Glomerular endothelial cell (primary cell): ENCODE data around the gene GP5. TPM values are rescaled to one million over a fixed set of nuclear protein-coding genes. Genes with fewer than 3 reads are reported as not detected.

ENCODE experiments used
- DNase-seq: peaks from one replicate; pipeline ENCODE4 v3.0.0-alpha.2; 2011; ENCODE audit warnings: low read depth, low spot score; ENCODE audit errors: extremely low read depth
- total RNA-seq: library from RNA; depleted of rRNA; stranded (reverse); fragments of >200 nt; gene quantifications from 2 replicates; pipeline ENCODE4 v1.2.3, GENCODE V29; 2015

Gene GP5
- total RNA-seq, 1 donor from 2014 or later = not detected

- no peak for DNase-seq
These were observed 19.4 kb downstream of the GP5 start for GRCh38 chr3:194379651-194380050.

DNA sequence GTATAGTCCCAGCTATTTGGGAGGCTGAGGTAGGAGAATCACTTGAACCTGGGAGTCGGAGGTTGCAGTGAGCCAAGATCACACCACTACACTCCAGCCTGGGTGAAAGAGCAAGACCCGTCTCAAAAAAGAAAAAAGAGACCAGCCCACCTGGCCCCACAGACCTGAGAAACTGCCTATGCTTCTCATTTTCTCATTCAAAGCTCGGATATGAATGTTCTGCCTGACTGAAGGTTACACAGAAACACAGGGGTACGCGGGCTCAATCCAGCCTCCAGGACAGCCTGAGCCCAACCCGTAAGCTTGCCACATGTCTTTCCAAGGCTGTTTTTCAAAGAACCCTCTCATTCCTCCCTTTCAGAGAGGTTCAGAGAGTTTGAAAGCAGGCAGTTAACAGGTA is 19.8 kb downstream of the GP5 start:
- DNase-seq = no peak

- DNase-seq = no peak
These were observed 21.4 kb downstream of the GP5 start for GRCh38 chr3:194377708-194378107.

DNA sequence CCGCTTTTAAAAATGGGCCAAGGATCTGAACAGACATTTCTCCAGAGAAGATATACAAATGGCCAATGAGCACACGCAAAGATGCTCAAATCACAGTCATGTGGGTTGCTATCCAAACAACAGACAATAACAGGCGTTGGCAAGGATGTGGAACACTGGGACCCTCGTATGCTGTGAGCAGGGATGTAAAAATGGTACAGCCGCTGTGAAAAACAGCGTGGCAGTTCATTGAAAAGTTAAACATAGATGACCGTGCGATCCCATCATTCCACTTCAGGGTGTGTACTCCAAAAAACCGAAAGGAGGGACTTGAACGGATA is 22.9 kb downstream of the GP5 start:
- DNase-seq = no peak

DNA sequence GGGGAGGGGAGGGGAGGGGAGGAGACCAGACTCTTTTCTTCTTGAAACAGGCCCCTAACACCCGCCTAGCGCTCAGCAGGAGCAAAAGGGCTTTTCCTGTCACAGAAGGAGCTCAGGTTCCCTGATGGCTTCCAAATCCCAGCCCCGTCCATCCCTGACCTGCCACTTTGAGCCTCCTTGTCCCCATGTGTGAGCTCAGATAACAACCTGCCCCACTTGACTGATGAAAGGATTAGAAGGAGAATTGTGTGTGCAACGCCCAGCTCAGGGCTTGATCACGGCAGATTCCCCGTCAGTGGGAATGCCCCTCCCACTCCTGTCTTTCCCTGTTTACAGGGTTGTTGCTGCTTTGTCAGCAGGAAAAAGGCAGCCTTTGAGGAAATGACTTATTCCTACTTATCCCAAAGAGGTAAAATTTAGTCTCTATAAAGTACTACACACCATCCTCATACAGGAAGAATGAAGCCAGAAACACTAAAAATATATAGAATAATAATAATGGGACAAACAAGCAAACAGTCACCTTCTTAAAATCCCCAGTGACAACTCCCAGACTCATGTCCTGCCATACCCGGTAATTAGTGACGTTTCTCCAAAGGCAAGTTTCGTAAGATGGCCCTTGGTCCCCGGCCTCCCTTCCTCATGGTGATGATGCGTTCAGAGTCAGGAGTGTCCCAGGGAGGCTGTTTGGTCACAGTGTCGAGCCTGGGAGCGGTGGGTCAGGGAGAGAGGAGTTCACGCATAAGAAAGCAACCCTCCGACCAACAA is 23.4 kb downstream of the GP5 start:
- DNase-seq = no peak

DNA sequence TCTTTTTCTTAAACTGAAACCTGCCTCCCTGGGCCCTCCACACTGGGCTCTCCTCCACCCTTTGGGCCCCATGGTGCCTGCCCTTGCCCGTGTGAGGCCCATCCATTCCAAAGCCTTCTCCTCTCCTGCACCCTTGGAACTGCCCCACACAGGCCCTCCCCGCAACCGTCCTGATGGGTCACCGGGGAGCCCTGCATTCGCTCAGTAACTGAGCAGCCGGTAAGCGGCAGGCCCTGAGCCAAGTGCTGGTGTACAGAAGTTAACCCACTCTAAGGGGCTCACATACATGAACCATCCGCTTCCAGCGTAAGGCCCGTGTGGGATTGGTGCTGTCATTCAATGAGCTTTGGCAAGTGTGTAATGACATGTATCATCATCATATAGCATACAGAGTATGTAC is 24.1 kb downstream of the GP5 start:
- DNase-seq = no peak

GRCh38 chr3:194373899-194374298 is 25.2 kb downstream of the GP5 start:
- no peak for DNase-seq

DNA sequence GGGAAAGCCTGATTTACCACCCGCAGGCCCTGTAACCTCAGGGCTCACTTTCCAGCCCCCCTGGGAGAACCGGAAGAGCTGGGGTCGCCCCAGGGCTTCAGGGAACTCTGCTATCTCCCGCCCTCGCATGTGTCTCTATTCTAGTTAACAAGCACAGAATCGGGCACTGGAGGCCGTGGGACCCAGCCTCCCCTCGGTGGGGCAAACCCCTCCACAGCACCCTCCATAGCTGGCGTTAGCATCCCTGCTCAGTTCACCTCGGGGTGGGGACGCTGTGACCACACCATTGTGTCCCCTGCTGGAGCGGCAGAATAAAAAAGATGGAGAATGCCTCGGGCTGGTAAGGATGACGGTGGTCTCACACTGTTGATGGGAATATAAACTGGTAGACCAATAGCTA is 26.0 kb downstream of the GP5 start:
- DNase-seq = no peak

GRCh38 chr3:194370753-194371152 is 28.3 kb downstream of the GP5 start:
- DNase-seq = no peak

GRCh38 chr3:194369522-194370279 is 29.4 kb downstream of the GP5 start, which contains the start of gene LRRC15:
TSS of gene LRRC15 (minus strand) at chr3:194369743. CDS start at chr3:194361043, 8,700 bp downstream.
- DNase-seq = no peak

DNA sequence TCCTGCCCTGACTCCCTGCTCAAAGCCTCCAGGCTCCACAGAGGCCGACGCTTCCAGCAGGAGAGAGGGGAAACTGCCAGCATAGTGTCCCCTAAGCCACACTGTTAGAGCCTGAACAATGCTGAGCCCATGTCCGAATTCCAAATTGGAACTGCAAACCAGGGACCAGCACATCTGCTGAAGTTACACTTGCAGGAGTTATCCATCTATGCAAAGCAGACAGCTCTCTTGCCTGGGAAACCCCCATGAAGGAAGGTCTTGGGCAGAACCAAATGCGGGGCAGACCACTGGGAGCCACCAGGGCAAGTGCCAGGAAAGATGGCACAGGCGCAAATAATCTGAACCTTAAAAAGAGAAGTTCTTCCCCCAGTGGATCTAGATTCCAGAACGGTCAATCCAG is 30.1 kb downstream of the GP5 start:
- no peak for DNase-seq

- DNase-seq = no peak
These were observed 30.8 kb downstream of the GP5 start for GRCh38 chr3:194367992-194368841.

DNA sequence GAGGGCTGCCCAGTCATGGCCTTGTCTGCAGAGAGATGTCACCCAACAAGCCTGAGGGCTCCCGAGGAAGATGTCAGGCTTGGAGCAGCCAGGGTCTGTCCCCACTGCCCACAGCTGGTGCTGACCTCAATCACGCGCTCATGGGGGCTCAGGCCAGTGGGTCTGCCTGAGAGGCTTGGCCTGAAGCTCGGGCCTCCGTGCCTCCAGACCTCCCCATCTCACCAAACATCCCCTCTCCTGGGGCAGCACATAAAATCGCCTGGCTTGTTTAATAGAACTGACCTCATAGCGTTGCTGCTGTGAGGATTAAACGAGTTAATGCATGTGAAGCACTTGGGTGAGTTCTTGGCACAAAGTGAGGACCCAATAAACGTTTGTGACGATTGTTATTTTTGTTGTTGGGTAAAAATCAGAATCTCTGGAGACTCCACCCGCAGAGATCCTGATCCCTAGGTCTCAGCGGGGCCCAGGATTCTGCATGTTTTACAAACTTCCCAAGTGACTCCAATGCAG is 33.0 kb downstream of the GP5 start:
- DNase-seq = no peak

DNA sequence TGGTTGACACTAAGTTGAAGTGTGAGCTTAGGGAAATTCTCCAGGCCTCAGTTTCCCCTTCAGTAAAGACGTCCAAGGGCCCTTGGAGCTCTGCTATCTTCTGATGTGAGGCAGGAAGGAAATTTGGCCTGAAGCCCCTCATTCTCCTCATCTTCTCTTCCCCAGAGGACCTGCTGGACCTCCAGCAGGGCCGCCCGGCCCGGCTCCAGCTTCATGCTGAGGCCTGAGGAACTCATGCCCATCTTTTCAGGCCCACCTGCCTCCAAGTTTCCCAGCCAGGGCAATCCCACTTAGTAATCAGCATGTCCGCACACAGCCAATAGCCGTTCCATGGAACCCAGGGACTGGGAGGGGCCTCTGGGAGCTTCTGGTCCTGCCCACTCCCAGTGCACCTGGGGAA is 33.5 kb downstream of the GP5 start:
- DNase-seq = no peak

DNA sequence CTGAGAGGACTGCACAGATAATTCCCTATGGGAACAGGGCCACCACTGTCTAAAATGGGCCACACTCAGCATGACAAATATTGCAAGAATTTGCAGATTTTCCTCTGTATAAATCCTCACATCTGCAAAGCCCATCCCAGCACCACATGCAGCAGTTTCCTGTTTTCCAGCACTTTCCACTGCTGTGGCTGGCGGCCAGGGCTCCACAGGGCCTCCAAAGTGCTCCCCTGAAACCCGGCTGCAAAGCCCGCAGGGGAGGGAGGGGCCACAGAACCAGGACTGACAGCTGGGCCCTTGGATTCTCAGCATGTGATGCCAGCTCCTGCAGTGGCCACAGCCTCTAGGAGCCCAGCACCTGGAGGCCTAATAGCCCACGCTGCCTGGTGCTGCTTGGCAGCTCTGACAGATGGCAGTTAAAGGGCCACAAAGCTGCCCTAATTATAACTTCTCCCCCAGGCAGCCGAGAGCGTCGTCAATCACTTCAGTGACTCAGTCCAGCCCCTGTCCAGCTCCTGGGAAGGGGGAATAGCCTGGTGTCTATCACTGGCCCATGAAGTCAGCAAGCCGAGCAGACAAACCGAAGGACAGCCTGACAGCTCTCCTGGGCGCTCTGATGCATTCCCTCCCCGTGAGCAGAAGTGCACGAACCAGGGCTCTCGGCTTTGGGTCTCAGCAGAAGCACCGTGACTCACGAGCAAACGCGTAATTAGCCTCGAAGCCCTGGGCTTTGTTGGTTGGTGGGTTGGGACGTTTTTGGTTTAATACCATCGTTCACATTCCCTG is 34.2 kb downstream of the GP5 start:
- no peak for DNase-seq

- no peak for DNase-seq
These were observed 34.8 kb downstream of the GP5 start for GRCh38 chr3:194364314-194364651.

GRCh38 chr3:194360568-194360967 is 38.5 kb downstream of the GP5 start:
- DNase-seq = no peak

- DNase-seq = no peak
These were observed 41.4 kb downstream of the GP5 start for GRCh38 chr3:194357681-194358080.

GRCh38 chr3:194355379-194355778 is 43.7 kb downstream of the GP5 start:
- no peak for DNase-seq

DNA sequence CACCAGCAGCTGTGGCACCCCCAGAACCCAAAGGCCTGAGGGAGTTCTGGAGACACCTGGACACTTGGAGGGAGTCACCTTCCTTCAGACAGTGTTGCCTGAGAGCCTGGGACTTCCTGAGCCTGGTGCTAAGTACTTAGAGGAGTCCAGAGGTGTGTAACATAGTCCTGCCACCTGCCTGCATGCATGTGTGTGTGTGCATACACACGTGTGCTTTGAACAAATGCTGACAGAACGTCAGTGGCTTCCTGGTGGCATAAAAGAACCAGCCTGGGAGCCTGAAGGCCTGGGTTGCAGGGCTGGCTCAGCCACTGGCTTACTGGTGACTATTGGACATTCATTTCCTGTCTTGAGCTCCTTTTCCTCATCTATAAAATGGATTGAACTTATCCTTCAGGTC is 44.8 kb downstream of the GP5 start:
- DNase-seq = no peak
